Articular chondrocyte of knee joint (primary cell): Measurements from ENCODE around the gene MYL12B. TPM values are rescaled to one million over a fixed set of nuclear protein-coding genes. Genes with fewer than 3 reads are reported as not detected.

Experiments
- total RNA-seq: library from RNA; depleted of rRNA; stranded (reverse); fragments of >200 nt; gene quantifications from 2 replicates; pipeline ENCODE4 v1.2.3, GENCODE V29; 2012

The MYL12B gene
- 379 and 394 TPM in 2 replicates for total RNA-seq

DNA sequence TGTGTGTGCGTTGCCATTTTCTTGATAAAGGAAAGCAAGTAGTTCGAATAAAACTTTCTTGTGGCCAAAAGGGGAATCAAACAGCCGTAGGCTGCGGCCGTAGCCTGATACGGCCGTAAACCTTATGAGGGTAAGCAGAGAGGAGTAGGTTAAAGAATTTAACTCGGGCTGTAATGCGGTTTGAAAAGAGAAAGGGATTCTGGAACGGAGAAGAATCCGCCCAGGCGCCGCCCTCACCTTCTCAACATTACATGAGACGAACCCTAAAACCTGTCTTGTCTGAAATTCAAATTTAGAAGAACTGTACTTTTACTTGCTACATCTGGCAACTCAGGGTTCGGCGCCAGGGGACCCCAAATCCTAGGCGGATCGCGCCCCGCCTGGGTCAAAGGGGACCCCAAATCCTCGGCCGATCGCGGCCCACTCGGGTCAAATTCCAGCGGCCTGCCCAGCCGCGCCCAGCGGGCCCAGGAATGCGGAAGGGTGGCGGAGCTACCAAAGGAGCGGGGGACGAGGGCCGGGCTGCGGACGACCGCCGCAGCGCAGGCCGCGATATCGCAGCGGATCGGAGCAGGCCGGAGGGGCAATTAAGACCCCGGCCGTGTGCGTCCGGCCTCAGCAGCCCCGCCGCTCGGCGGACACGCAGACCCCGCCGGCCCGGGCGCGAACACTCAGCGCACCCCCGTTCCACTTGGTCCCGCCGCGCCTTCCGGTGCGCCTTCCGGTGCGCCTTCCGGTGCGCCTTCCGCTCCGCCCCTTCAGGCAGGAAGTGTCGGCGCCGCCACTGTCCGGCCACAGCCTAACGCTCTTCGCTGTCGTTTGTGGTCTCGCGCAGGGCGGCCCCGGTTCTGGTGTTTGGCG is at the start of gene MYL12B:
Gene MYL12B (plus strand): TSS at position 761 of the 861 bp plus-strand sequence. CDS start 10,766 bp downstream, outside the sequence.

DNA sequence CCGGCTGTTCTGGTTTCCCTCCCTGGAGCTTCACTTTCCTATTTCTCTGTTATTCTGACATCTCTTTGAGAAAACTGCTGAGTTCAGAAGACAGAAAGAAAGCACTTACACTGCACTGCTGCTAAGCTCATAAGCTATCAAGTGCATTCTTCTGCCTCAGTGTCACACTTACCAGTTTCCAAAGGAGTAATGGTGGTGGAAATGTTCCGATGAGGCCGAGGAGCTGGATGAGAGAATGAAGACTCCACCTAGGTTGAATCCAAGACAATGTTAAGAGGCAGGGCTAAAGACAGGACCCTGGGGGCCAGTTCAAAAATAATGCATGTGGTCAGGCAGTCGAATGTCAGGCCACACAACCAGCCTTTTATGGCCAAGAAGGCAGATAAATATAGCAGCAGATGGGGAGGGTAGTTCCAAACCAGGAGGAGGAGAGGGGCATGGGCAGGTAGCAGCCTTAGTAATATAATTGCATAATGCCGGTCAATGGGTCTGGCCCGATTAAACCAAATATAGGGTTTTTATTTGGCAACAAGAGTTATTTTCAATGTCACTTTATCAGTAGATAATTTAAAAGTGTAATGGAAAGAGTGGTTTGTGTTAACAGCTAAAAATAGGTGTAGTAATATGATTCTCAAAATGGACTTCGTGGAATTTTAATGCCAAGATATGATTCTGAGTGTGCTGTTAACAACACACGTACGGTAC is 42.1 kb upstream of the MYL12B start, which contains the start of gene MYOM1:
Gene MYOM1 (minus strand): TSS at position 338 of the 705 bp plus-strand sequence. CDS start 4,745 bp downstream, outside the sequence.

DNA sequence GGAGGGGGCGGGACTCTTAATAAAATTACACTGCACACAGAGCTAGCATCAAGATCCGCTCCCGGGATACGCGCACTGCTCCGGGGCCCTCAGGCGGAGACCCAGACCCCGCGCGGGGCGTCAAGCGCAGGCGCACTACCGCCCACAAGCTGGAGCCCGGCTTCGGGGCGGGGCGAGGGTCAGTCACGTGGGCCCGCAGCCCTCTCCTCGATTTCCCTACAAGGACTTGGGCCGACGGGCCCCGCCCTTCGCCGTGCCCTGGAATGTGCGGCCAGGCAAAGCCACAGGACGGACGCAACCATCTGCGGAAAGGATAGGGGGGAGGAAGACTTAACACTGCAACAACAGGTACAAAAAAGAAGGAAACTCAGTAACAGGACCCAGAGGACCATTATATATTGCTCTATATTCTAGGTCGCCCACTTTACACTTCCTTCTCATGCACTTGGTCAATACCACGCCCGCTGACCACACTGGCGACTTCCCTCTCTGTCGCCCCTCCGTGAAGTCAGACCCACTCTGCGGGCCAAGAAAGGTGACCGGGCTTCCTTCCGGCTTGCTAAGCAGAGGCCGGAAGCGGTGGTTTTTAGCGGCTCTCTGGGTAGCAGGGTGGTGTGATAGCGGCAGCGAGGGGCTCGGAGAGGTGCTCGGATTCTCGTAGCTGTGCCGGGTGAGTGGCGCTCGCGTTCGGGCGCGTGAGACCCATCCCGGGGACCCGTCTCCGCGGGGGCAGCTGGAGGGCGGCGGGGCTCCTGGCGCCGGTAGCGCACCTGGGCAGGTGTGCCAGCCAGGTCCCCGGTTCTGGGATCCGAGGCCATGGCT is 14.5 kb upstream of the MYL12B start, which contains the start of gene MYL12A:
Gene MYL12A (plus strand): TSS at position 562 of the 822 bp plus-strand sequence. CDS start 5,447 bp downstream, outside the sequence.

Other genes starting within 250 kb of the MYL12B start
- gene LPIN2, start 249.0 kb upstream of the MYL12B start, total RNA-seq: 55.8 and 57.4 TPM in 2 replicates
- 0.52 and 0.76 TPM in 2 replicates for gene MYOM1, start 42.2 kb upstream of the MYL12B start, total RNA-seq
- gene MYL12A, start 14.3 kb upstream of the MYL12B start, total RNA-seq: 560 and 622 TPM in 2 replicates
- gene TGIF1, start 188.0 kb downstream of the MYL12B start, total RNA-seq: 79.8 and 90.0 TPM in 2 replicates